NCI-H524 (cell line): ENCODE results near the gene SLC8A2.
"Not testable (repeated sequence)": the region's sequence is repeated elsewhere in the genome, so short reads cannot be mapped to it uniquely, and the experiment has no call there.

ENCODE experiments used
- DNase-seq, 2 experiments: peaks; one replicate each; lab custom pipeline; 2025; lab: John Stamatoyannopoulos, UW

Gene SLC8A2

DNA sequence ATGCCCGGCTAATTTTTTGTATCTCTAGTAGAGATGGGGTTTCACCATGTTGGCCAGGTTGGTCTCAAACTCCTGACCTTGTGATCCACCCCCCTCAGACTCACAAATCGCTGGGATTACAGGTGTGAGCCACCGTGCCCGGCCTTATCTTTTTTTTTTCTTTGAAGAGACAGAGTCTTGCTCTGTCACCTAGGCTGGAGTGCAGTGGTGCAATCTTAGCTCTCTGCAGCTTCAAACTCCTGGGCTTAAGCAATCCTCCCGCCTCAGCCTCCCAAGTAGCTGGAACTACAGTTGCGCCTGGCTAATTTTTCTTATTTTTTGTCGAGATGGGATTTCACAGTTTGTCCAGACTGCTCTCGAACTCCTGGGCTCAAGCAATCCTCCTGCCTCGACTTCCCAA, 60.0 kb downstream of the SLC8A2 start:
- DNase-seq, result not testable (repeated sequence)

DNA sequence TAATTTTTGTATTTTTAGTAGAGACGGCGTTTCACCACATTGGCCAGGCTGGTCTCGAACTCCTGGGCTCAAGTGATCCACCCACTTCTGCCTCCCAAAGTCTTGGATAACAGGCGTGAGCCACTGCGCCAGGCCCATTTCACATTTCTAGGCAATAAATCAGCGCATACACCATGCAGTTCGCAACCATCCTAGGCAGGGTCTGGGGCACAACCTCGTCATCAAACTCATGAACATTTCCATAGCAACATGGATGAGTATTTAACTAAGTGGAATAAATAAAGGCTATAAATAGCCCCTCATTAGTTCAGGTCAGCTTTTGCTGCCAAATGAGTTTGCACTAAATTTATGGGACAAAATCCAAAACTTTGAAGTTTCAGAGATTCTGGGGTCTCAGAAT, 60.6 kb downstream of the SLC8A2 start:
- DNase-seq, result no peak

DNA sequence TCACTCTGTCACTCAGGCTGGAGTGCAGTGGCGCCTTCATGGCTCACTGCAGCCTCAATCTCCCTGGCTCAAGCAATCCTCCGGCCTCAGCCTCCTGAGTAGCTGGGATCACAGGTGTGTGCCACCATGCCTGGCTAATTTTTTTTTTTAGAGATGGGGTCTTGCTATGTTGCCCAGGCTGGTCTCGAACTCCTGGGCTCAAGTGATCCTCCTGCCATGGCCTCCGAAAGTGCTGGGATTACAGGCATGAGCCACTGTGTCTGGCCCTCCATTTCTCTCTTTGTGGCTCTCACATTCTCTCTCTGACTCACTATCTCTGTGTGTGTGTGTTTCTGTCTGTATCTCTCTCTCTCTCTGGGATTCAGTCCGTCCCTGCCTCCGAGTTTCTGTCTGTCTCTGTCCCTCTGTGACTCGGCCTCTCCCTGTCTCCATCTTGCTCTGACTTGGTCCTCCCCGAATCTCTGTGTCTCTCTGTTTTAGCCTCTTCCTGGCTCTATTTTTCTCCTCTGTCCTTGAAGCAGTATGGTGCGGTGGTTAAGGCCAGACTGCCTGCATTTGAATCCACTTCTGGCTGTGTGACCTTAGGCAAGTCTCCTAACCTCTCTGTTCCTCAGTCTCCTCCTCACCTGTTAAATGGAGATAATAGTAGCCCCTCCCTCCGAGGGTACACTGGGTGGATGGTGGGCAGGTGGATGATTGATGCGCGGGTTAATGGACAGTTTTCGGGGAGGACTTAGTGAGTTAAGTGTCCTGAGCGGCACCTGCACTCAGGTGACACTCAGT, 63.3 kb downstream of the SLC8A2 start:
- no peak for DNase-seq

DNA sequence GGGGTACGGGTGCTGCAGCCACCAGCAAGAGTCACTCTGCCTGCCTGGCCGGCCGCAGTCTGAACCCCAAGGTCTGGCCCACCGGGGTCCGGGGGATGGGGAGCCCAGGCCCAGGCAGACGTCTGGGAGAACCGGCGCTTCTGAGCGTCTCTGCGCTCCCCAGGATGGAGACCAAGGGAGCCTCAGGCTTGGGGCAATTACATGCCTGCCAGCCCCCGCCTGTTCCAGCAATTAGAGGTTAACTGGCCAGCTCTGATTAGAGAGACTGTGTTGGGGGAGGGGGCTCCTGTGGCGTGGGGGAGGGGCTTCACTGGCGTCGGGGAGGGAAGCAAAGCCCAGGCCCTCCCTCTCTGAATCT, 64.3 kb downstream of the SLC8A2 start:
- DNase-seq, result no peak

DNA sequence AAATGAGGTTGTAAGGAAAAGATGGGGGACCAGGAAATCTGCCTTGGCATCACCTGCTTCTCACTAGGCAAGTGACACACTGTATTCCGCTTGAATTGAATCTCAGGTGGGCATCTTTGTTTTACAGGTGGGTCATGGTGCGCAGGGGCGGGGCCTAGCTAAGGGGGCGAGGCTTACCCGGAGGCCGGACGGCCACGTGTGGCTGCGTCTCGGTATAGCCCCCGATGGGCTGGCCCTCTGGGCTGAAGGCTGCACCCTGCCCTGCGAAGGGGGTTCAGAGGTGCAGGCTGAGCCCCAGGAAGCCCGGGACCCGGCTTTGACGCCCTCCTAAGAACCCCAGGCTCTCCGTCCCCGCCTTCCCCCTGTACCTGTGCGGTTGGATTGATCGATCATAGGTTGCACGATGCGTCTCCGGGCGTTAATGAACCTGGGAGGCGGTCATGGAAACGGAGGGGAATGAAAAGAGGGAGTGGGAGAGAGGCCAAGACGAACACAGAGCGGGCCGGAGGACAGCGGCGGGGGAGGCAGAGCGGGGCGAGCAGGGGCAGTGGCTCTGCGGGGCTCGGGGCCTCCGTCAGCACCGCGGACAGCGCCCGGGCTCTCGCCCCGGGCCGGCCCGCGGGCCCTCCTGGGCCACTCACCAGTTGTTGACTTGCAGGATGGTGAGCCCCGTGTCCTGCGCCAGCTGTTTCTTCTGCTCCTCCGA, 64.8 kb downstream of the SLC8A2 start:
- no peak for DNase-seq

DNA sequence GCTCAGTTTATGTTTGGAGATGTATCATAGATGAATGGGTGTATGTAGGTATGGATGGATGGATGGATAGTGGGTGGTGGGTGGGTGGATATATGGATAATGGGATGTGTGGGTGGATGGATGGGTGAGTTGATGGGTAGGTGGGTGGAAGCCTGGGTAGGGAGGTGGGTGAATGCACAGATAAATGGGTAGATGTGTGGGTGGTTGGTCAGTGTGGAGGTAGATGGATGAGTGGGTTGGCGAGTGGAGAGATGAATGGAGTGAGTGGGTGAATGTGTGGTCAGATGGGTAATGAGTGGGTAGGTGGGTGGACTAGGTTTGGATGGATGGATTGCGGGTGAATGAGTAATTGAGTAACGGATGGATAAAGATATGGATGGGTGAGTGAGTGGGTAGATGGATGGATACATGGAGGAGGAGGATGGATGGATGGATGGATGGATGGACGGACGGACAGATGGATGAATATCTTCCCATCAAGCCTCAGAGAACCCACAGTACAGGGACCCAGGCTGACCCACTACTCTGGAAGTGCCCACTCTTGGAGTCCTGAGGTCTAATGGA, 65.8 kb downstream of the SLC8A2 start:
- DNase-seq, result no peak

DNA sequence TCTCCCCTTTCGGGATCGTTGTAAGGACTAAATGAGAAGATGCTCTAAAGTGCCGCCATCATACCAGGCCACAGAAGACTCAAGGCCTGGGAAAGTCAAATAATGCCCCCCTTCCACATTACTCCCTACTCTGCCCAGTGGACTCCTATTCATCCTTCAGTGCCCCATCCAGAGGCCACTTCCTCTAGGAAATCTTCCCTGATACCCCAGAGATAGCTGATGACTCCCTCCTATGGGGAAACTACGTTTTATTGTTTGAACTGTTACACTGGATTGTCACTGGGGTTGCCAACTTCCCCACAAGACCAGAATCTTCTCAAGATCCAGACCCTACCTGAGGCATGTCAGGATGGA, 66.5 kb downstream of the SLC8A2 start:
- DNase-seq, result no peak

DNA sequence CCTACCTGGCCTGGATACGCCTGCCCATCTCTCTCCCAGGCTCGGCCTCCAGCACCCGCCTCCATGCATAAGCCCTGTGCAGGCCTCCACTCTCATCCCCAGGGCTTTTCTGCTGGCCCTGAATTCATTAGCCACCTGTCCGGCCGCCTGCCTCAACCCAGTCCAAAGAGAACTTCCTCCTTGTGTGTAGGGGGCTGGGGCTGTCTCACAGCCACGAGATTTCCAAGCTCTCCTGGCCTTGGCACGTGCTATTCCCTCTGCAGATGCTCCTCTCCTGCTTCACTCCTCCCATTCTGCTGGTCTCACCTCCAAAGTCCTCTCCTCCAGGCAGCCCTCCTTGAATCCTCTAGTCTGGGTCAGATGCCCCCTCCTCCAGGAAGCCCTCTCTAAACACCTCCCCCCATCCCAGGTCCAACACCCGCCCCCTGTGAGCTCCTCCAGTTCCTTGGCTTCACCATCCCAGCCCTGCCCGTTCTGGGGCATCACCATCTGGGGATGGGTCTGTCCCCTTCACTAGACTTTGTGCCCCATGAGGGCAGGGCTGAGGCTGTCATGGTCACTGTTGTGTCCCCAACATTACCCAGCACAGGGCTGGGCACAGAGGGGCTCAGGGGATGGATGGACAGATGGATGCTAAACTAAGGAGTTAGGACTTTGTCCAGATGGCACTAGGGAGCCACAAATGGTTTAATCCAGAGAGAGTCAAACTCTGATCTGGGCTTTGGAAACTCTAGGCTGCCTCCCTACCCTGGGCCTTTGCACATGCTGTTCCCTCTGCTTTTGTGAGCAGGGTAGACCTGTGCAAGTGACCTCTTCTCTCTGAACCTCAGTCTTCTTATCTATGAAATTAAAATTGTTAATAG, 67.1 kb downstream of the SLC8A2 start:
- DNase-seq, result peak in 1 of 2 experiments; percentile 38

DNA sequence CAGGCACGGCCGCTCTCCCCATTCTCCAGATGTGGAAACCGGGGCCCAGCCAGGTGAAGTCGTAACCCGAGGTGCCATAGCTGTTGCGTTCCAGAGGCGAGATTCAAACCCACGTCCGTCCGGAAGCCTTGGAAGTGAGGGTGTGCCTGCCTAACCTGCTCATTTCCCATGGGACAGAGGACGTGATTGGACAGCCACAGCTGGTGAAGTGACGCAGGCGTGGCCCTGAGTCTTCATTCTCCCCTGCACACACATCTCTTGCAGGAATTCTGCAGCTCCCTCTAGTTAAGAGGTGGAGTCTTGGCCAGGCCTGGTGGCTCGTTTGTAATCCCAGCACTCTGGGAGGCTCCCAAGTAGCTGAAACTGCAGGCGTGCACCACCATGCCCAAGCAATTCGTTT, 69.2 kb downstream of the SLC8A2 start:
- DNase-seq, result no peak

DNA sequence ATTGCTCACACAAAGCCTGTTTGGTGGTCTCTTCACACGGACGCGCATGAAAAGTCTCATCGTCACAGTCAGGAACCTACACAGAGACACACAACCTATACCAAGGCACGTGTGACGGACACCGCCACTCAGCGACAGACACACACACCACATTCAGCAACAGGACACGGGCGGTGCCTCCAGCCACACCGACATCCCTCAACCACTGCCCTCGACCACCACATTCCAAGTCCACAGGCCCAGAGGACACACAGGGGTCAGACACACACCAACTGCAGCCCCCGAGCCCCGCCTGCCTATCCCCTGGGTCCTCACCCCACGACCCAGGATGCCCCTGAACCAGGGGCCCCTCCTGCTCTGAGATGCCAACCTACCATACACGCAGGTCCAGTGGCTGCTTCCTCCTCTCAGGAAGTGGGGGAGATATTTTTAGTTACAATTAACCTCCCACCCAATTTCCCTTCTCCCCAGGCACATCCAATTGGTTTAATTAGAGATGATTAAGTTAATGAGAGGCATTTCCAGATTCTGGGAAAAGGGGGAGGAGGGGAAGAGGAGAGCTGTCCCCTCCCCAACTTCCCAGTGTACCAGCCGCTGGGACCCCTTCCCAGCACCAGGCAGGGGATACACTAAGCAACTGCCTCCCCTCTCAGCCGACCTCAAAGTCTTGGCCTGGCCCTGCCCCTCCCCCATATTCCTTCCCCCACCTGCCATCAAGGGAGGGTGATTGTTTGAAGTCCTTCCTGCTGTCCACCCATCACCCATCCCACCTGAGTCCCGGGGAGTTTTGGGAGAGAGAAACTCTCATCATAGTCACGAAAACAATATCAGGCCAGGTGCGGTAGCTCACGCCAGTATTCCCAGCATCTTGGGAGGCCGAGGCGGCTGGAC, 72.7 kb downstream of the SLC8A2 start:
- DNase-seq, result no peak

DNA sequence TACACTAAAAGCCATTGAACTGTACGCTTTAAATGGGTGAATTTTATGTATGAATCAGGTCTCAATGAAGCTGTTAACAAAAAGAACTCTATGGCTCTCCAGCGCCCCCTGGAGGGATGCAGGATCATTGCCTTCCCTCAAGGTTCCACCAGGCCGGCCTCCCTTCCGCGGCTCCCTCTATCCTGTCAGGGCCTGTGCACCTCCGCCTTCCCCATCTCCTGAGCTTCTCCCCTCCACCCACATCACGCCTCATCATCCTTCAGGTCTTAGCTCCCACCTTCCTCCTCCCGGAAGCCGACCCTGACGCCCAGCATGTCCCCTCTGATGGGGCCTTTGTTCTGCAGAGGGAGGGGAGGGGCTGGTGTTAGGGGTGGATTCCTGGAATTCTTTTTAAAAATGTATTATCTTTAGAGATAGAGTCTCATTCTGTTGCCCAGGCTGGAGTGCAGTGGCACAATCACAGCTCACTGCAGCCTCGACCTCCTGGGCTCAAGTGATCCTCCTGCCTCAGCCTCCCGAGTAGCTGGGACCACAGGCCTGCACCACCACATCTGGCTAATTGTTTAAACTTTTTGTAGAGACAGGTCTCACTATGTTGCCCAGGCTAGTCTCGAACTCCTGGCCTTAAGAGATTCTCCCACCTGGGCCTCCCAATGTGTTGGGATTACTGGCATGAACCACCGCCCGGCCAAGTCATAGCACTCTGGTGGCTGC, 80.0 kb downstream of the SLC8A2 start:
- peak in 1 of 2 experiments; percentile 69 for DNase-seq

DNA sequence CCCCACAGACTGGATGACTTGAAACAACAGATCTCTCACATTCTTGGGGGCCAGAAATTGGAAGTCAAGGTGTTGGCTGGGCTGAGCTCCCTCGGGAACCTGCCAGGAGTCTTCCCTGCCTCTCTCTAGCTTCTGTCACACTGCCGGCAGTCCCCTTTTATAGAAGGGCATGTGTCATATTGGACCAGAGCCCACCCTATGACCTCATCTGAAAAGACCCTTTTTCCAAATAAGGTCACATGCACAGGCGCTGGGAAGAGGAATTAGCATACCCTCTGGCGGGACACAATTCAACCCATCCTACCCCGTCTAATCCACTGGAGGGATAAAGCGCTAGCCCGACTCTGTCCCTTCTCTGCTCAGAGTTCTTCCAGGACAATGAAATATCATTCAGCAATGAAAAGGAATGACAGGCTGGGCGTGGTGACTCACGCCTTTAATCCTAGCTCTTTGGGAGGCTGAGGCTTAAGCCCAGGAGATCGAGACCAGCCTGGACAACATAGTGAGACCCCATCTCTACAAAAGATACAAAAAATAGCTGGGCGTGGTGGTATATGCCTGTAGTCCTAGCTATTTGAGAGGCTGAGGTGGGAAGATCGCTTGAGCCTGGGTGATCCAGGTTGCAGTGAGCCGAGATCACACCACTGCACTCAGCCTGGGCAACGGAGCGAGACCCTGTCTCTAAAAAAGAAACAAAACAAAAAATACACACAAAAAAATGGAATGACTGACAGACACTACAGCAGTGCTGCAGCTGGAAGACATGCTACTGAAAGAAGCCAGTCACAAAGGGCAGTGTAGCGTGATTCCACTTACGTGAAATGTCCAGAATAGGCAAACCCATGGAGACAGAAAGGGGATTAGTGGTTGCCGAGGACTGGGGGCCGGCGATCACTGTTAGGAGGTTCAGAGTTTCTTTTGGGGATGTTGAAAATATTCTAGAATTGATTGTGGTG, 80.9 kb downstream of the SLC8A2 start:
- DNase-seq, result no peak

DNA sequence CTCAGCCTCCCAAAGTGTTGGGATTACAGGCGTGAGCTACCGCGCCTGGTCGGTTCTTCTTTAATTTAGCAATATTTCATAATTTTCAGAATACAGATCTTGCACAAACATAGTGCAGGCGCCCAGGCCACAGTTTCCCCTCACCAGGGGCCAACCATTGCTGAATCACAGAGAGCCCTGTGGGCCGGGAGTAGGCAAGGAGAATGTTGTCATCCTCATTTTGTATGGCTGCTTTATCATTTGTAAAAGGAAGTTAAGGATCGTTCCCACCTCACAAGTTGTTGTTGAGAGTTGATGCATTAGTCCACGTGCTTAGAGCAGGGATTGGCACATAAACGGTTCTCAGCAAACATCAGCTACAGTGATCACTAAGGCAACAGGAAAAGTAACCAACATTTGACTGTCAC, 82.5 kb downstream of the SLC8A2 start:
- DNase-seq, result no peak

DNA sequence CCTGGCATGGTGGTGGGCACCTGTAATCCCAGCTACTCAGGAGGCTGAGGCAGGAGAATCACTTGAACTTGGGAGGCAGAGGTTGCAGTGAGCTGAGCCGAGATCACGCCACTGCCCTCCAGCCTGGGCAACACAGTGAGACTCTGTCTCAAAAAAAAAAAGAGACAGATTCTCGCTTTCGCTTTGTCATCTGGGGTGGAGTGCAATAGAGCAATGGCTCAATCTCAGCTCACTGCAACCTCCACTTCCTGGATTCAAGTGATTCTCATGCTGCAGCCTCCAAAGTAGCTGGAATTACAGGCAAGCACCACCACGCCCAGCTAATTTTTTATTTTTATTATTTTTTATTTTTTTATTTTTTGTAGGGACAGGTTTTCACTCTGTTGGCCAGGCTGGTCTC, 83.0 kb downstream of the SLC8A2 start:
- DNase-seq, result not testable (repeated sequence)

DNA sequence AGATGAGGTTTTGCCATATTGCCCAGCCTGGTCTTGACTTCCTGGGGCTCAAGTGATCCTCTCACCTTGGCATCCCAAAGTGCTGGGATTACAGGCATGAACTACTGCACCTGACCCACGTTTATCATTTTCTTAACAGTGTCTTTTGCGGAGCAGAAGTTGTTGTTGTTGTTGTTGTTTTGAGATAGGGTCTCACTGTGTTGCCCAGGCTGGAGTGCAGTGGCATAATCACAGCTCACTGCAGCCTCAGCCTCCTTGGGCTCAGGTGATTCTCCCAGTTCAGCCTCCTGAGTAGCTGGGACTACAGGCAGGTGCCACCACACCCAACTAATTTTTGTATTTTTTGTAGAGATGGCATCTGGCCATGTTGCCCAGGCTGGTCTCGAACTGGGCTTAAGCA, 84.1 kb downstream of the SLC8A2 start:
- DNase-seq, result not testable (repeated sequence)

DNA sequence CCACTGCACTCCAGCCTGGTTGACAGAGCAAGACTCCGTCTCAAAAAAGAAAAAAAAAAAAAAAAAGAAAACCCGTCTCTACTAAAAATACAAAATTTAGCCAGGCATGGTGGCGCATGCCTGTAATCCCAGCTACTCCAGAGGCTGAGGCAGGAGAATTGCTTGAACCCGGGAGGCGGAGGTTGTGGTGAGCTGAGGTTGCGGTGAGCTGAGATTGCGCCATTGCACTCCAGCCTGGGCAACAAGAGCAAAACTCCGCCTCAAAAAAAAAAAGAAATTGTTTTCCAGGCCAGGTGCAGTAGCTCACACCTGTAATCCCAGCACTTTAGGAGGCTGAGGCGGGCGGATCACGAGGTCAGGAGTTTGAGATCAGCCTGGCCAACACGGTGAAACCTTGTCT, 85.1 kb downstream of the SLC8A2 start:
- not testable (repeated sequence) for DNase-seq

DNA sequence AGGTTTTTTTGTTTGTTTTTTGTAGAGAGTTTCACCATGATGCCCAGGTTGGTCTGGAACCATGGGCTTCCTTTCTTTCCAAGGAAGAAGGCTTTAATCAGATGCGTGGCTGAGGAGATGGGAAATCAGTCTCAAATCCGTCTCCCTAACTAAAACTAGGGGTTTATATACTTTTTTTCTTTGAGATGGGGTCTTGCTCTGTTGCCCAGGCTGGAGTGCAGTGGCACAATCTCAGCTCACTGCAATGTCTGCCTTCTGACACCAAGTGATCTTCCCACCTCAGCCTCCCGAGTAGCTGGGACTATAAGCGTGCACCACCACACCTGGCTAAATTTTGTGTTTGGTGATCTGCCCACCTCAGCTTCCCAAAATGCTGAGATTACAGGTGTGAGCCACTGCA, 87.2 kb downstream of the SLC8A2 start:
- not testable (repeated sequence) for DNase-seq

DNA sequence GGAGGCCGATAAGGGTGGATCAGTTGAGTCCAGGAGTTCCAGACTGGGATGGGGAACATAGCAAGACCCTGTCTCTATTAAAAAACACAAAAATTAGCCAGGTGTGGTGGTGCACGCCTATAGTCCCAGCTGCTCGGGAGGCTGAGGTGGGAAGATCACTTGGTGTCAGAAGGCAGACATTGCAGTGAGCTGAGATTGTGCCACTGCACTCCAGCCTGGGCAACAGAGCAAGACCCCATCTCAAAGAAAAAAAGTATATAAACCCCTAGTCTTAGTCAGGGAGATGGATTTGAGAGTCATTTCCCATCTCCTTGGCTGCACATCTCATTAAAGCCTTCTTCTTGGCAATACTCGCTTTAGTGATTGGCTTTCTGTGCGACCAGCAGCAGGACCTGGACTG, 87.8 kb downstream of the SLC8A2 start:
- DNase-seq, result not testable (repeated sequence)

DNA sequence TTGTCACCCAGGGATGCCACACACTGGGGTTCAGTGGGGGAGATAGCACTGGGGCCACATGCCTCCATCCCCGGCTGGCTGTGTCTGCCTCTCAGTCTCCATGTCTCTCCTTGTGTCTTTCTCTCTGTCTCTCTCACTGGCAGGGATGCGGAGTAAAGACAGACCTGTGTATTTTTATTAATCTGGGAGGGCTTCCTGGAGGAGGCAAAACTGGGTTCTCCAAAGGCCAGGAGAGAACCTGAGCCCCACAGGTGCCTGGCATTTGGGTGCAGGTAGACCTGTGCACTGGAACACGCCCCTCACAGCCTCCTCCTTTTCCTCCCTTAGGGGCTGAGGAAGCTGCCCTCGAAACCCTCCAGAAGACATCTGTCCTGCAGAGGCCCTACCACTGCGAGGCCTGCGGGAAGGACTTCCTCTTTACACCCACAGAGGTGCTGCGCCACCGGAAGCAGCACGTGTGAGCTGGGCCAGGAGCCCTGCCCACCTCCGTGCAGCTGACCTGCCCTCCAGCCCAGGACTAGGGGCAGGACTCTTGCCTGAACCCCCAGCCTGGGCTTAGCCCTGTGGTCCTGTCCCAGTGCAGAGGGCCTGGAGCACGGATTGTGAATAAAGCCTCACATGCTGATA, 89.9 kb downstream of the SLC8A2 start:
- DNase-seq, result no peak
